Thoracic aorta (tissue), 2 donors: ENCODE measurements around the gene IQCE. TPM values are rescaled to one million over a fixed set of nuclear protein-coding genes. Genes with fewer than 3 reads are reported as not detected.

Source experiments
- ATAC-seq: fragments of 150-250 bp; one replicate; pipeline ENCODE4 v1.8.0; 2017; ENCODE audit warnings: low read depth; ENCODE audit not compliant: insufficient number of reproducible peaks, low FRiP score
- DNase-seq: peaks from one replicate; pipeline ENCODE4 v3.0.0-alpha.2; 2020; ENCODE audit warnings: low spot score
- H3K27ac ChIP-seq, 2 donors: fragments of 200-600 bp; sonication (generic); 1 replicate in 1 of 2; 2 replicates in 1 of 2; pipeline ENCODE4 v1.5.1; 2016; ENCODE audit warnings: mild to moderate bottlenecking in 2 of 2, moderate library complexity in 2 of 2
- H3K27me3 ChIP-seq: fragments of 200-600 bp; sonication (generic); replicated peaks from 2 replicates; pipeline ENCODE4 v1.6.0; 2016; ENCODE audit warnings: mild to moderate bottlenecking; ENCODE audit not compliant: insufficient read depth
- H3K36me3 ChIP-seq: fragments of 200-600 bp; sonication (generic); one replicate; pipeline ENCODE4 v1.5.1; 2016
- H3K4me1 ChIP-seq, 2 donors: fragments of 200-600 bp; sonication (generic); 1 replicate in 1 of 2; 2 replicates in 1 of 2; pipeline versions ENCODE4 v1.5.1 to v1.6.0; 2016; ENCODE audit warnings: low read depth in 2 of 2, mild to moderate bottlenecking in 1 of 2; ENCODE audit not compliant: control insufficient read depth in 1 of 2
- H3K4me3 ChIP-seq: fragments of 200-600 bp; sonication (generic); 2 replicates; pipeline ENCODE4 v1.5.1; 2016; ENCODE audit warnings: mild to moderate bottlenecking
- H3K9me3 ChIP-seq: fragments of 200-600 bp; sonication (generic); 2 replicates; pipeline ENCODE4 v1.5.1; 2016
- total RNA-seq, 2 donors: library from RNA; depleted of rRNA; stranded (reverse); fragments of >200 nt; gene quantifications; one replicate each; pipeline versions ENCODE4 v1.1.0 to v1.2.3, GENCODE V29; 2016
- TF ChIP-seq, protein P1 (sequence below): fragments of 200-600 bp; sonication (generic); IDR thresholded peaks from one replicate; pipeline ENCODE4 v1.5.1; 2019; ENCODE audit warnings: antibody characterized with exemption

Gene IQCE
- total RNA-seq, 2 donors from 2014 or later = 10.6 to 40.1 TPM

DNA sequence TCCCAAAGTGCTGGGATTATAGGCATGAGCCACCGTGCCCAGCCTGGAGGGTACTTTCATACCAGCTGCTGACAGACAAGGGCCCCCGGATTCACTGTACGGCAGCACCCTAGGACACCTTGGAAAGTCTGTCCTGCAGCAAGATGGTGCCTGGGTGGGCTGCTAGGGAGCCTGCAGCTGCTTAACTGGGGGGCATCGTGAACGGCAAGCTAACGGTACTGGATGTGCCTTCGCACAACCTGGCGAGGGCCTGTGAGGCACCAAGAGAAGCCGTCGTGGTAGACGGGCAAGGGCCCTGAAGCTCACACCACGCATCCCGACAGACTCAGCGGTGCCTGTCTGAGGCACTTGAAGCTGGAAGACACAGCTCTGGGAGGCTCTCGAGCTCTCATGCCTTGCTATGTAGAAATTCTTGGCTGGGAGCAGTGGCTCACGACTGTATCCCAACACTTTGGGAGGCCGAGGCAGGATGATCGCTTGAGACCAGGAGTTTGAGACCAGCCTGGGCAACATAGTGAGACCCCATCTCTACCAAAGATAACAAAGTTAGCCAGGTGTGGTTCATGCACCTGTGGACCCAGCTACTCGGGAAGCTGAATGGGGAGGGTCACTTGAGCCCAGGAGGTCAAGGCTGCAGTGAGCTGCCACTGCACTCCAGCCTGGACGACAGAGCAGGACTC is 12.9 kb upstream of the IQCE start:
- ATAC-seq = no peak
- Histone ChIP-seq H3K4me1 (no peaks in the 10 kb centered on the region), H3K4me3 (no peak overlapping the region), H3K36me3 (peaks cover 55% of the 10 kb centered on the region), H3K27me3 (no peaks in the 10 kb centered on the region), H3K9me3 (no peaks in the 10 kb centered on the region), H3K27ac (no peak overlapping the region)
- DNase-seq = no peak
- TF ChIP-seq, protein P1, sequence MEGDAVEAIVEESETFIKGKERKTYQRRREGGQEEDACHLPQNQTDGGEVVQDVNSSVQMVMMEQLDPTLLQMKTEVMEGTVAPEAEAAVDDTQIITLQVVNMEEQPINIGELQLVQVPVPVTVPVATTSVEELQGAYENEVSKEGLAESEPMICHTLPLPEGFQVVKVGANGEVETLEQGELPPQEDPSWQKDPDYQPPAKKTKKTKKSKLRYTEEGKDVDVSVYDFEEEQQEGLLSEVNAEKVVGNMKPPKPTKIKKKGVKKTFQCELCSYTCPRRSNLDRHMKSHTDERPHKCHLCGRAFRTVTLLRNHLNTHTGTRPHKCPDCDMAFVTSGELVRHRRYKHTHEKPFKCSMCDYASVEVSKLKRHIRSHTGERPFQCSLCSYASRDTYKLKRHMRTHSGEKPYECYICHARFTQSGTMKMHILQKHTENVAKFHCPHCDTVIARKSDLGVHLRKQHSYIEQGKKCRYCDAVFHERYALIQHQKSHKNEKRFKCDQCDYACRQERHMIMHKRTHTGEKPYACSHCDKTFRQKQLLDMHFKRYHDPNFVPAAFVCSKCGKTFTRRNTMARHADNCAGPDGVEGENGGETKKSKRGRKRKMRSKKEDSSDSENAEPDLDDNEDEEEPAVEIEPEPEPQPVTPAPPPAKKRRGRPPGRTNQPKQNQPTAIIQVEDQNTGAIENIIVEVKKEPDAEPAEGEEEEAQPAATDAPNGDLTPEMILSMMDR = no peak

DNA sequence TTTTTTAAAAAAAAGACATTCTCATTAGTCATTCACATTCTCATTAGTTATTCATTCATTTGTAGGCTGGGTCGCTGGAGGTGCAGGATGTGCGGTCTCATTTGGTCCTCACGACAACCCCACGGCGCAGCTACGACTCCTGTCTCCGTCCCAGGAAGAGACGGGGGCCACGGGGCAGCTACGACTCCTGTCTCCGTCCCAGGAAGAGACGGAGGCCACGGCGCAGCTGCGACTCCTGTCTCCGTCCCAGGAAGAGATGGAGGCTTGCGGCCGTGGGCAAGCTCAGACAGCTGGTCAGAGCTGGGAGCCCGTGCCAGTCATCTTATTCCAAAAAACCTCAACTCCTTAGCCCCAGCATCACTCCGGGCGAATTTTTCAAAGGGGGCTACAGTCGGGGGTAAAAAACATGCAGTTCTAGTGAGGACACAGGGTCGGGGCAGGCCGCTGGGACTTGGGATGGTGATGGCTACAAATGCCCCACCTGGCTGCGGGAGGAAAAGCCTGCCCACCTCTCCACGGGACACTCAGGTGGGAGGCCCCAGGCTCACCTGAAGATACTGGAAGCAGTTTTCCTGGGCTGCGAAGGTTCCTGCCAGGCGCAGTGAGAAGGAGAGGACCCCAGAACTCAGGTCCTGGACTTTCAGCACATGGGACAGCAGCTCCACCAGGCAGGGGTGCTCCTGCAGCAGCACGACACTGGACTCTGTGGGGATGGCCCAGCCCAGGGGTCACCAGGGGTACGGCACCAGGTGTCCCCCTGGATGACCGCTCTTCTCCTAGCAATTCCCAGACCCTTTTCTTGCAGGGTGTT is 11.8 kb upstream of the IQCE start:
- H3K9me3 ChIP-seq = no peaks in the 10 kb centered on the region
- H3K36me3 ChIP-seq = peaks cover 48% of the 10 kb centered on the region
- no peak overlapping the region for H3K27ac ChIP-seq
- DNase-seq (no peak), ATAC-seq (no peak)
- TF ChIP-seq, protein P1 = no peak
- H3K4me3 ChIP-seq = no peak overlapping the region
- no peaks in the 10 kb centered on the region for H3K27me3 ChIP-seq
- no peaks in the 10 kb centered on the region for H3K4me1 ChIP-seq

DNA sequence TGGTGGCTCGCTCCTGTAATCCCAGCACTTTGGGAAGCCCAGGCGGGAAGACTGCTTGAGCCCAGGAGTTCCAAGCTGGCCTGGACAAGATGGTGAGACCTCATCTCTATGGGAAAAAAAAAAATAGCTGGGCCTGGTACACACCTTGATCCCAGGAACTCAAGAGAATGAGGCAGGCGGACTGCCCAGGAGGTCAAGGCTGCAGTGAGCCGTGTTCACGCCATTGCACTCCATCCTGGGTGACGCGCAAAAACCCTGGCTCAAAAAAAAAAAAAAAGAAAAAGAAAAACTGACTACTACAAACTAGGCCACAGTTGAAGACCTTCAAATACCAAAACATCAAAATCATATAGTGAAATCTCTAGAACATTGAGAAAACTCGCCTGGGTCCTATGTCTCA is 7.4 kb upstream of the IQCE start:
- Histone ChIP-seq H3K4me1 (peaks cover 13 to 22% of the 10 kb centered on the region in 2 donors), H3K27ac (no peak overlapping the region), H3K4me3 (no peak overlapping the region), H3K9me3 (no peaks in the 10 kb centered on the region), H3K27me3 (no peaks in the 10 kb centered on the region), H3K36me3 (peaks cover 25% of the 10 kb centered on the region)
- ATAC-seq (no peak), DNase-seq (no peak)
- TF ChIP-seq, protein P1 = no peak

DNA sequence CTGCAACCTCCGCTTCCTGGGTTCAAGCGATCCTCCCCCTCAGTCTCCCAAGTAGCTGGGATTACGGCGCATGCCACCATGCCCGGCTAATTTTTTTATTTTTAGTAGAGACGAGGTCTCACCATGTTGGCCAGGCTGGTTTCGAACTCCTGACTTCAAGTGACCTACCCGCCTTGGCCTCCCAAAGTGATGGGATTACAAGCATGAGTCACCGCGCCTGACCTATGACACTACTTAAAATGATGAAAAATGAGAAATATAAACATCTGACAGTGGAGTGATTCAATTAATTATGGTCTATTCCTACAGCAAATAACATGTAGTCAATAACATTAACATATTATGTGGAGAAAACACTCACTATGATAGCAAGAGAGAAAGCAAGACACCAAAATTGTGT is 5.7 kb upstream of the IQCE start:
- TF ChIP-seq, protein P1 = no peak
- Histone ChIP-seq H3K36me3 (peaks cover 11% of the 10 kb centered on the region), H3K27ac (no peak overlapping the region), H3K9me3 (no peaks in the 10 kb centered on the region), H3K27me3 (no peaks in the 10 kb centered on the region), H3K4me3 (no peak overlapping the region), H3K4me1 (peaks cover 14 to 26% of the 10 kb centered on the region in 2 donors)
- DNase-seq (no peak), ATAC-seq (no peak)

DNA sequence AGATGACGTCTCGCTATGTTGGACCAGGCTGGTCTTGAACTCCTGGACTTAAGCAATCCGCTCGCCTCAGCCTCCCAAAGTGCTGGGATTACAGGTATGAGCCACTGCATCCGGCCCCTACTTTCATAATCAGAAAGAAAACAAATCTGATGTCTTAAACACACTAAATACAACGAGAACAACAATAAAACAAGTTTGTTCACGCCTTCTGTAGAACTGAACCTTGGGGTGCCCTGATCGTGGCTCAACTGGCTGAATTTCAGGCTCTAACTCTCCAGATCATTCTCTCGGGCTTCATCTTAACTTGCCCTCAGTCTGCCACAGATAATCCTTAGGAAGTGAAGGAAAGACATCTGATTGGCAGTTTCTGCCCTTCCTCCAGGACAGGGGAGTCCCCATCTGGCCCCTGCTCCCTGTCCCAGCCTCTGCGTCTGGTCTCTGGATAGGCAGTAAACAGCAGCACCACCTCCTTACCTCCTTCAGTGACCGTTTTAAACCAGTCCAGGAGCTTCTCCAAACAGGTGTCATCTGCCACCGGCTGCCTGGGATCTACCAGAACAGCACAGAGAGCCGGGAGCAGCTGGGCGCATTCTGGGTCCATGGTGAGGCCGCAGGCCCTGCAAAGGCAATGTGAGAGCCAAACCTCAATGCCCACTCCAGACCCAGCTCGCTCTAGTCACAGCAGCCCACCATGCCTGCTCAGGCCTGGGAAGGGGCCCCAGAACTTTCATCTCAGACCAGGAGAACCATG is 4.8 kb upstream of the IQCE start:
- peaks cover 4% of the 10 kb centered on the region for H3K36me3 ChIP-seq
- ATAC-seq (no peak), DNase-seq (no peak)
- no peaks in the 10 kb centered on the region for H3K27me3 ChIP-seq
- H3K9me3 ChIP-seq = no peaks in the 10 kb centered on the region
- no peak overlapping the region for H3K27ac ChIP-seq
- H3K4me1 ChIP-seq = peaks cover 17 to 32% of the 10 kb centered on the region in 2 donors
- TF ChIP-seq, protein P1 = no peak
- H3K4me3 ChIP-seq = peak overlapping the region; percentile 100
